Measurements from ENCODE around the gene SAMD11.

SAMD11 gene

DNA sequence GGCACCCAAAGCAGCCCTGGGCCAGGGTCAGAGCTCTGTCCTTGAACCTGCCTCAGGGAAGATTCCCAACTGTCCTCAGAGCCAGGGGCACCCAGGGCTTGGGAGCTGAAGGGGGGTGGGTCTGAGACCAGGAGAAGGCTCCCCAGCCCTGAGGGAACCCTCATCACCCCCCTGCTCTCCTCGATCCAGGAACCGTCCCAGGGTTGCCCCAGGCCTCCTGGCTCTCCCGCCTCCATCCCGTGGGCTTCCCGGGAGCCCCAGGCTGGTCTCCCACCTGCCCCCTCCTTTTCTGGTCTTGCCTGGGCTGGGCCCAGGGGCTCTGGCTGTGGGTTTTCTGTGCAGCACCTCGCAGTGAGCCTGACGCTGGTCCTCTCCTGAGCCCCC, 6.7 kb upstream of the SAMD11 start:
- DNase-seq (ENCODE audit: low read depth in 3 of 3, low spot score in 1 of 3) = no peak

DNA sequence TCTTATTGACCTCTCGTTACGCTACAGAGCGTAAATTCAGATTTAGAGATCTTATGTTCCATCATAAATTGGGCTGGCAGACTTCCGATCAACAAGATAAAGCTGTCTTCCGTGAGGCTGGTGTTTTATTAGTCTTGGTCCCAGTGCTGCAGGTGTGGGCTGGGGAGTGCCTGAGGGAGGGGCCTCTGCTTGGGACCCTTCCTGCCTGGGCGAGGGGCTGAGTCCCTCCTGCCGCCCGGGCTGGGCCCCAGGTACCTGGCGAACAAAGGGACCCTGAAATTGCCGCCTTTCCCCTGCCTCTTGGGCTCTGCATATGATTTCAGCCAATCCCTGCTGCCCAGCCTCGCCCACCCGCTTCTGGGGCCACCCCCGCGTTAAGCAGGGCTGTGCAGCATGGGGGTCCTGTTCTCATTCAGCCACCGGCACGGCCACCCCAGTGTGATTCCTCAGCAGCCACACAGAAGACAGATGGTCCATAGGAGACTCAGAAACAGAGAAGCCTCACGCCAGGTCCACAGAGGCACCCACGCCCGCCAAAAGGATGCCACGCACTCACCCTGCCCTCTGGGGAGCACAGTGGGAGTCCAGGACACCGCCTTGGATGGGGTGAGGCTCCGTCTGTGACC, 6.1 kb upstream of the SAMD11 start:
- no peak for DNase-seq (ENCODE audit: low read depth in 3 of 3, low spot score in 1 of 3)

DNA sequence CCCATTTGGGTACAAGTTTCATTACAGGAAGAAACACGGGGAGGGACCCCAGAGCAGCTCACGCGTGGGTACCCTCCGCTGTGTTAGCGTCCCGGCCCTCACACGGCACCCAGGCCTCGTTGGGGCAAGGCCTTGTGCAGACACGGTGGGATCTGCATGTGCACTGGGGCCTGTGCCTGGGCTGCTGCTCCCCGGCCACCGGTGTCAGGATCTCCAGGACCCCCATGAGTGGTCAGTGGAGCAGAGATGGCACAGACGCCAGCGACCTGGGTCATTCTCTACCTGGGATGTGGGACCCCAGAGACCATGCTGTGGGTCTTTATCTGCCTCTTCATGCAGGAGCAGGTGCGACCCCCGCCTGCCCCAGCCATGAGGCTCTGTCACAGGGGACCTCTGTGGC, 5.4 kb upstream of the SAMD11 start:
- DNase-seq (ENCODE audit: low read depth in 3 of 3, low spot score in 1 of 3) = no peak

DNA sequence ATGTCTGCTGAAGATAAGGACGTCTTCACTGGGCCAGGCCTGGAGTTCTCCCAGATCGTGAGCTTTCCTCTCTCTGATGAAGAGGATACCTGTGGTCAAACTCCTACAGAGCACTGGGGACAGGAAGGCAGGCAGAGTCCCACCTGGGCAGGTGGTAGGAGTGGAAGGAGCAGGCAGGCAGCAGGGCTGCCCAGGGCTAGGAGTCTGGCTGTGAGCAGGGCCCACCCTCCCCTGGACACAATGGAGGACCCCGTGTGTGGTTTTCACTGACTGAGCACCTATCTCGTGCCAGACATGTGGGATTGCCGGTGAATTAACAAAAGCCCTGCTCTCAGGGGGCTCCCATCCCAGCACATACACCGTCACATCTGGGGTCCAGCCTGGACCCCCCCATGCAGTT, 4.9 kb upstream of the SAMD11 start:
- DNase-seq (ENCODE audit: low read depth in 3 of 3, low spot score in 1 of 3) = no peak

DNA sequence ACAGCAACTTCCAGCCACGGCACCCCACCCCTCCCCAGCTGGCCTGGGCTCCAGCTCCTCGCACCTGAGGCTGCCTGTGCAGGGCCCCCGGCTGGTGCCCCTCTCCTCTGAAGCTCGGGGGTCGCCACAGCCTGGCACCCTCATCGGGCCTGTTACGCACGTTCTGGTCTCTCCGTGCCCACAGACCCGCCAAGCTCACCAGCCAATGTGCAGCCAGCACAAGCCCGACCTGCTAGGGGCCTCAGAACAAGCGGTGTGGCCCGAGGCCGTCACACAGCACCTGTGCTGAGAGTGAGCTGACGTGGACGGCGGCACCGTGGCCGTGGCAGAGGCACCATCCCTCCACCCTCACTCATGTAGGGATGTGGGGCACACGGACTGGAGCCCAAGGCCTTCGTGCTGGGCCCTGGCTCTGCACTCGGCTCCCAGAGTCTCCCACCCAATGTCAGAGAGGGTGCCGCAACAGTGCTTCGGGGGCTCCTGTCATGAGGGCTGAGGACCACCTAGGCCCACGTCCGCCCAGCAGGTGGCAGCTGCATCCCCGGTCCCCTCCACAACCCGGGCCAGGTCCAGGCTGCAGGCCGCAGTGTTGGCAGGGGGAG, 4.4 kb upstream of the SAMD11 start:
- no peak for DNase-seq (ENCODE audit: low read depth in 3 of 3, low spot score in 1 of 3)

DNA sequence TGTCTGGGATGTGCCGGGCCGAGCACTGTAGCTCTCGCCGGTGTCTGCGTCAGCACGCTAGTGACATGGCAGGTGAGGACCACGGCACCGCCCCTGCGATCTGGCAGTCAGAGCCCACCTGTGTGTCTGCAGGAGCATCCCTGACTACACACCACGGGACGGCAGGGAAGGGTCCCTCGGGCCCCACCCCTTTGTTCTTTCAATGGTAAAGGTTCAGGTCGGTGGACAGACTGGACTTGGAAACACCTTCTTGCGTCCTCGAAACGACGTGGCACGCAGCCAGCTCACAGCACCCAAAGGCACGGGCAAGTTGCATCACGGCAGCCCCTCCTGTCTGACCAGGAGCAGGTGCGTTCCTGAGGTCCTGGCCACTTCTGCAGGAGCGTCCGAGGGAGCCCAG, 3.7 kb upstream of the SAMD11 start:
- DNase-seq (ENCODE audit: low read depth in 3 of 3, low spot score in 1 of 3) = no peak

DNA sequence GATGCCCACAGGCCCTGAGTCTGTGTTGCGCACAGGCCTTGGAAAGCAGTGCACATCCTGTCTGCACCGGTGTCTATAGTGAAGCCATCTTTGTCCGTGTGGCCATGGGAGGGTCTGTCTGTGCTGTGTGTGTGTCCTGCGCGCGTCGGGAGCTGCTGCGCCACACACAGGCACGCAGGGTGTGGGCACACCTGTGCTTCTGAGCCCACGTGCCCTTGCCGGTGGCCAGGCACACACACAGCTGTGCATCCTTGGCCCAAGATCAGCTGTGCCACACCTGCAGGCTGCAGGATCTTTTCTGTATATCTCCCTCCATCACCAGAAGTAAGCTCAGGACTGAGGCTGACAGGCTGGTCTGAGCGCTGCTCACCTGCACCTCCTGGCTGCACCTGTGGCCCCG, 3.2 kb upstream of the SAMD11 start:
- DNase-seq (ENCODE audit: low read depth in 3 of 3, low spot score in 1 of 3) = no peak

DNA sequence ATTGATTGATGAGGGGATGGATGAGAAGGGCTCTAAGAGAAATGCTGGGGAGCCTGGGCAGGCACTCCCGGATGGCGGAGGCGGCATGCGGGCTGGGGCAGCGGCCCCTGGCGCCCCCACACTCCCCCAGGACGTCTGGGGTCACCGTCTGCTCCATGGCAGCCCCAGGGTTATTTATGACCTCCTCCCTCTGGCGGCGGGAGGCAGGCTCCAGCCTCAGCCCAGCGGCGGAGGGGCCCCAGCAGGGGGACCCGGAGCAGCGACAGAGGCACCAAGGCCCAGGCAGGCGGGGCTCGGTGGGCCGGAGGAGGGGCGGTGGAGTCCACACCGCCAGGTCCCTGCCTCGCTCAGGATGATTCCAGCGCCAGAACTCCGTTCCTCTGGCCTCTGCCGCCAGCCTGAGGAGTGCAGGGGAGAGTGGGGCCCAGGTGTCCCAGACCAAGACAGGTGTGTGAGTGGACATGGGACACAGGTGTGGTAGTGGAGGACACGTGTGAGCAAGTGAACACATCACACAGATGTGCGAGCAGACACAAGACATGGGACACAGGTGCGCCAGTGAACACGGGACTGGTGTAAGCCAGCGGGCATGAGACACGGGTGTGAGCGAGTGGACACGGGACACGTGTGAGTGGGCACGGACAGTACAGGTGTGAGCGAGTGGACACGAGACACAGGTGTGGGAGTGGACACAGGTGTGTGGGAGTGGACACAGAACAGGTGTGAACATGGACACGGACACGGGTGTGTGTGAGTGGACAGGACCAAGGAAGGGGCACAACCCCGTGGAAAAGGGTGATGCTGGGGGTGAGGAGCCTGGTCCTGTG, 2.5 kb upstream of the SAMD11 start:
- DNase-seq (ENCODE audit: low read depth in 3 of 3, low spot score in 1 of 3) = no peak

DNA sequence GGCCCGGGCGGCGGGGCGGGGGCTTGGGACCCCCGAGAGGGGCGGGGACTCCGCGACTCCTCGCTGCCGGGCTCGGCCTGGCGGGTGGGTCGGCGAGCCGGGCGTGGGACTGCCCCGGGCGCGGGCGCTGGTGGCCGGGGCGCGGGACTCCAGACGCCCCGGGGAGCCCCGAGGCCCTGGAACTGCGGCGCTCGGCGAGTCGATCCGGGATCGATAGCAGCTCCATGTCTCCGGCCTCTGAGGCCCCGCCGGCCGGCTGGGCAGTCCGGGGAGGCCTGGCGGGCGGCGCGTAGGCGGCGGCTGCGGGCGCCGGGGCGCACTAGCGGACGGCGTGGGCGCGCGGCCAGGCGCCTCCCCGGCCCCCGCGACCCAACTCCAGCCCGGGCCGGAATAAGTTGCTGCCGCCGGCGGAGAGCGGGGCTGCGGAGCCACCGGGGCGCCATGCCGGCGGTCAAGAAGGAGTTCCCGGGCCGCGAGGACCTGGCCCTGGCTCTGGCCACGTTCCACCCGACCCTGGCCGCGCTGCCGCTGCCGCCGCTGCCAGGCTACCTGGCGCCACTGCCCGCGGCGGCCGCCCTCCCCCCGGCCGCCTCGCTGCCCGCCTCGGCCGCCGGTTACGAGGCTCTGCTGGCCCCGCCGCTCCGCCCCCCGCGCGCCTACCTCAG, 400 bp downstream of the SAMD11 start:
- DNase-seq (ENCODE audit: low read depth in 3 of 3, low spot score in 1 of 3) = no peak

DNA sequence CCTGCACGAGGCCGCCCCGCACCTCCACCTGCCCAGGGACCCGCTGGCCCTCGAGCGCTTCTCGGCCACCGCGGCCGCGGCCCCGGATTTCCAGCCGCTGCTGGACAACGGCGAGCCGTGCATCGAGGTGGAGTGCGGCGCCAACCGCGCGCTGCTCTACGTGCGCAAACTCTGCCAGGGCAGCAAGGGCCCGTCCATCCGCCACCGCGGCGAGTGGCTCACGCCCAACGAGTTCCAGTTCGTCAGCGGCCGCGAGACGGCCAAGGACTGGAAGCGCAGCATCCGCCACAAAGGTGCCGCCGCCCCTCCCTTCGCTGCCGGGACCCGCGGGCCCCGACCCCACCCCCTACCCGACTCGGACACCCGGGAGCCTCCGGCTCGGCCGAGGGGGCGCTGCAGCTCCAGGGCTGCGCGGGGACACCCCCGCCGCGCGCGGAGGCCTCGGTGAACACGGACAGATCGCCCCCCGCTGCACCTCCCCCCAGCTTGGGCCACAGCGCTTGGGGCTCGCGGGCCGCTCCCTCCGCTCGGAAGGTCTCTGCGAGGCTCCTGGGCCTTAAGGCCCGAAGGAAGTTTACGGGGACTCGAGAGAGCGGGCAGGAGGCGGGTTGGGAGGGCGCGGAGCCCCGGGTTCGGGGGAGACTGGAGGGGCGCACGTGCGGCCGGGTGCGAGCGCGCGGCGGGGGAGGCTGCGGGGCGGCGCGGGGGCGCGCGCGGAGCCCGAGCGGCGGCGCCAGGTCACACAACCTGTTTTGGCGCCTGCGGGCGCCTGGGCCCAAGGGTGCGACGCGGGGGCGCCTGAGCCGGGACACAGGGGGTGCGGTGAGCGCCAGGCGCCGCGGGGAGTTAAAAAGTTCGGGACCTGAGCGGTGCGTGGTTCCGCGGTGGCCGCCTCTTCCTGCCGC, 1.2 kb downstream of the SAMD11 start:
- no peak for DNase-seq (ENCODE audit: low read depth in 3 of 3, low spot score in 1 of 3)

DNA sequence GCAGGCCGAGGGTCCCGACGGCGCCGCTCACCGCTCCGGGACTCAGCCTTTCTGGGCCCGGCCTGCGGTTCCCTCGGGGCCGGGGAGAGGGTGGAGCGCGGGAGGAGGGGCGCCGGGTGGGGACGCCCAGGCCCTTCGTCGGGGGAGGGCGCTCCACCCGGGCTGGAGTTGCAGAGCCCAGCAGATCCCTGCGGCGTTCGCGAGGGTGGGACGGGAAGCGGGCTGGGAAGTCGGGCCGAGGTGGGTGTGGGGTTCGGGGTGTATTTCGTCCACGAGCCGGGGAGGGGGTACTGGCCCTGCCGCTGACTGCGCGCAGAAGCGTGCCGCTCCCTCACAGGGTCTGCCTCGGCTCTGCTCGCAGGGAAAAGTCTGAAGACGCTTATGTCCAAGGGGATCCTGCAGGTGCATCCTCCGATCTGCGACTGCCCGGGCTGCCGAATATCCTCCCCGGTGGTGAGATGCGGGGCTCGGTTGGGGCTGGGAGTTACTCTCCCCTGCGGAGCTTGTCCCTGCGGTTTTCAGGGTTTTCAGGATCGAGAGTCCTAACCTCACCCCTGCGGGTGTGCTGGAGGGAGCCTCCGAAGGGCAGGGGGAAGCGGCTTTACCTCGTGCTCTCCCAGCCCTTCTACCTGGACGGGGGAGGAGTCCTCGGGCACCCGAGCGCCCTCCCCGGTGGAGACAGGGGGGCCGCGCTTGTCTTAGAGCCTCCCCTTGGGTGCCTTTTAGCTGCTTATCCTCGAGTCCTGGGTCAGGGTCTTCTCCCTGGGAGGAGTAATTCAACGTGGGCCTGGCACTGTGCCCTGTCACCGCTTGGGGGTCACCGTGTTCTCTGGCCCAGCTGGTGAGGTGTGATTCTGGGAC, 2.1 kb downstream of the SAMD11 start:
- no peak for DNase-seq (ENCODE audit: low read depth in 3 of 3, low spot score in 1 of 3)

DNA sequence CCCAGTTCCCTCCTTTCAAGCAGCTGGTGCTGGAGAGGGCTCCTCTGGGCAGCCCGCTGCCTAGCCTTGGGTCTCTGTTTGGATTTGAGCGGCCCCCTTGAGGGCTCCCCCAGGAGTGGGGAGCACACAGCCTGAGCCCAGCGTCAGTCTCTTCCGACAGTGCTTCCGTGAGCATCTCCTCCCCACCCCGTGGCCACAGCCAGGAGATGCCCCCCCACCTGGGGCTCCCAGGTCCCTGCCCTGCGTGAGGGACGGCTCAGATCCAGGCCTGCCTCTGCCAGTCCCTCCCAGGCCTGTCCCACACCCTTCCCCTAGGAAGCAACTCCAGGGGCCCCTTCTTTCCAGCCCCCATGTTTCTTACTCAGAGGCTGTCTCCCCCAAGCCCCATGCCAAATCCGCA, 3.5 kb downstream of the SAMD11 start:
- no peak for DNase-seq (ENCODE audit: low read depth in 3 of 3, low spot score in 1 of 3)

DNA sequence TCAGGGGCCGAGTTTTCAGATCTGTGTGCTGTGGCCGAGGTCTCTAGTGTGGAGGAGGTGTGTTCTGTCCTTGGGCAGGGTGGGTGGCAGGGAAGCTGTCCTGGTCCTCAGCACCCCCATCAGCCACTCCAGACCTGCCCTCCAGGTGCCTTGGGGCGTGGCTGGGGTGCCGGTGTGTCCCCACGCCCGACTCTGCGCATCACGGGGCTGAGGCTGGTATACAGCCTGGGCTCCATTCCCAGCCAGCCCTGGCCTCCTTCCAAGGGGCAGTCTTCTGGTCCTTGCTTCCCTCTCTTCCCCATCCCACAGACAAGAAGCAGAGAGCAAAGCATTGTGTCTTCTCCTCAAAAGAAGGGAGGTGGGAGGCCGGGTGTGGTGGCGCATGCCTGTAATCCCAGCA, 4.0 kb downstream of the SAMD11 start:
- DNase-seq (ENCODE audit: low read depth in 3 of 3, low spot score in 1 of 3) = no peak

DNA sequence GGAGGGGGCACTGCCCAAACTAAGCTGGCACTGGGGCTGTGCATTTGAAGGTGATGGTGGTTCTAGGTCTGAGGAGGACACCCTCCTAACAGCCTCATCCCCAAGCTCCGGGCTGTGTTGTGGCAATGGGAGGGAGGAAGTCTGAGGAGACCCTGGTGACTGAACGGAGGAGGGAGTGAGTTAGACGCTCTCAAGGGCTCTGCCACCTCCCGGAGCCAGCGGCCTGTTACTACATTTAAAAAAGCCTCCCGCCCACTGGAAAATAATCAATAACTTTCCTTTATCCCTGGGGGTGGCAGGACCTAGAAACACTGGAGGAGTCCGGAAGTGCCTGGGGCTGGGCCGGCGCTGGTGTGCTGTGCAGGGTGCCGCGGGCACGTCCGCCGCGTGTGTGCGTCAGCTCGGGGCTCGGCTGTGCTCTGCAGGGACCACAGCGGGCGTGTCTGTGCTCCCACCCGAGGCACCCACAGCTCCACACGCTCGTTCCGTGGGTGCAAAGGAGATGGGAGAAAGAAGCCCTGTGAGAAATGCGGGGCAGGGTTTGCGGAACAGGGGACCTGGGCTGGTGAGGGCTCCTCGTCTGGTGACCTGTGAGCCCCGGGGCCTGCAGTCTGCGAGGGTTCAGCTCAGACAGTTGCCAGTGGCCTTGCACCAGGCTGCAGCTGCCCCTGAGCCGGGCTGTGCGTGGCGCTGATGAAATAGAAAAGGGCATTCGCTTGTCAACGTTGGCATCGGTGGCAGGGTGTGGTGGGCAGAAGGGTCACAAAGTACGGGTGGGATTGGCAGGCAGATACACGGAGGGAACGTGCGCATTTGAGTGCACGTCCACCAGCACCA, 5.3 kb downstream of the SAMD11 start:
- no peak for DNase-seq (ENCODE audit: low read depth in 3 of 3, low spot score in 1 of 3)

DNA sequence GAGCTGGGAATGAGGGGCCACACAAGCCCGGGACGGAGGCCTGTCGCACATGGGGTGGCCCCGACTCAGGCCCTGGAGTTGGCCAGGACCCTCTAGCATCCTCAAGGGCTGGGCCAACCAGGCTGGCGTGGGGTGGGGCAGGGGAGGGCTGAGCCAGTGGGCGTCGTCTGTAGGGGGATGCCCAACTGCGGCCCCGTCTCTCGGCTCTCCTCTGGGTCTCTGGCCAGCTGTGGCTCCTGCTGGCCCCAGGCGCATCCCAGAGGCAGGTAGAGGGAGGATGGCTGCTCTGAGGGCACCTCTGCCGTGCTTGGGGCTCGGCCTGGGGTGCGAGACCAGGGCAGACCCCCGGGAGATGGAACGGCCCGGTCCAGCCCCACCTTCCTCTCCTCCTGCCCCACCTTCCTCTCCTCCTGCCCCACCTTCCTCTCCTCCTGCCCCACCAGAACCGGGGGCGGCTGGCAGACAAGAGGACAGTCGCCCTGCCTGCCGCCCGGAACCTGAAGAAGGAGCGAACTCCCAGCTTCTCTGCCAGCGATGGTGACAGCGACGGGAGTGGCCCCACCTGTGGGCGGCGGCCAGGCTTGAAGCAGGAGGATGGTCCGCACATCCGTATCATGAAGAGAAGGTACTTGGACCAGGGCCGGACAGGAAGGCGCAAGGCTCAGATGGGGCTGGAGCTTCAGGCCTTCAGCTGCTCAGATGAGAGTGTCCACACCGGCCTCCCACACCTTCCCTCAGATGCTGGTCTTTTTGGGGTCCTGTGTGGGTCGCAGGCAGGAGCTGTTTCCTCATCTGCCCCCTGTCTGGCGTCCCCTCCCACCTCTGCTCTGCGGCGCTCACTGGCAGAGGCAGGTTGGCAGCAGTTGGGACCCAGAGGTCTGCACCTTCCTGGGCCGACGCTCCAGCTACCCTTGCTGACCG, 6.2 kb downstream of the SAMD11 start:
- DNase-seq (ENCODE audit: low read depth in 3 of 3, low spot score in 1 of 3) = no peak

DNA sequence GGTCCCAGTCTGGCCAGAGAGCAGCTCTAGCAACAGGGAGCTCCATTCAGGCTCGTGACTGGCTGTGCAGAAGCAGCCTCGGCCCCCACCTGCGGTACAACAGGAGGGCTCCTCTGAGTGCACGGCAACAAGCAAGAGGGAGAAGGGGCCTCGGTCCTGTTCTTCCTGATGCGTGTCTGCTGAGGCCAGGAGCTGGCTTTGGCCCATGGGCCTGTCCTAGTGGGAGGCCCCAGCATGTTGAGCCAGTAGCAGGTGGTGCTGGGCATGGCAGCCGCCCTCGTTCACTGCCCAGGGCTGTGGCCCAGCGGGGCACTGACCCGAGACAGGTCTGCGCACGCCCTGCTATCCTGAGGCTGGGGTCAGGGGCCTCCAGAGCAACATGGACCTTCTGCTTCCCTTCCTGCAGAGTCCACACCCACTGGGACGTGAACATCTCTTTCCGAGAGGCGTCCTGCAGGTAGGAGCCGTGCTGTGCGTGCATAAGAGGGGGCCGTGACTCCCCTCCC, 7.0 kb downstream of the SAMD11 start:
- no peak for DNase-seq (ENCODE audit: low read depth in 3 of 3, low spot score in 1 of 3)

DNA sequence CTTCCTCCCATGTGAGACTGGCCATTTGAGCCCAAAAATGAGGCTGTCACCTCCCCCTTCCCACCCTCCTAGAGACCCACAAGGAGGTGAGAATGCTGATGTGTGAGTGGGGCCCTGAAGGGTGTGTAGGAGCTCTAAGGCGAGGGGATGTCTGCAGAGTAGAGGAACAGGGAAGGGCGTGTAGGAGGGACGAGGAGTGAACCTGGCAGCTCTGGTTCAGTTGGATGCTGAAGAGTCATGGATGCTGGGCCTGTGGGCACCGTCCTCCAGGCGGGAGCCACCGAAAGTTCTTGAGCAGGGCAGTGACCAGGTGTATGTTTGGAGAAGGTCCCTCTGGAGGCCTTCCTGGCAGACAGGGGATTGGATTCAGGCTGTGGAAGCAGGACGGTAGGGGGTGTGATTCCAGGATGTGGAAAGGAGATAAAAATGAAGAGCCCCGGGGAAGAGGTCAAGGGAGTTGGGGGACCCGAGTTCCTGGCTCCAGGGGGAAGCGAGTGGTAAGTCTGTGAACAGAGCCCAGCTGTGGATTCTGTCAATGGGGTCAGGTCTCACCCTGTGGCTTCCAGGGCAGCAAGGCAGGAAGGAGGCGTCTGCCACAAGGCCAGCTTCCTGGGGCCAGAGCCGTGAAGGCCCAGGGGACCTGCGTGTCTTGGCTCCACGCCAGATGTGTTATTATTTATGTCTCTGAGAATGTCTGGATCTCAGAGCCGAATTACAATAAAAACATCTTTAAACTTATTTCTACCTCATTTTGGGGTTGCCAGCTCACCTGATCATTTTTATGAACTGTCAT, 7.9 kb downstream of the SAMD11 start:
- DNase-seq (ENCODE audit: low read depth in 3 of 3, low spot score in 1 of 3) = no peak
